ENCODE results near the gene OSBPL9. TPM values are rescaled to one million over a fixed set of nuclear protein-coding genes. Genes with fewer than 3 reads are reported as not detected.
"Not testable (repeated sequence)": the region's sequence is repeated elsewhere in the genome, so short reads cannot be mapped to it uniquely, and the experiment has no call there.

The OSBPL9 gene
- total RNA-seq, 1 experiment from 2014 or later: 169 TPM

GRCh38 chr1:51768971-51769588 lies 152.2 kb downstream of the OSBPL9 start:
- in situ Hi-C loops (cut with HindIII; ENCODE audit: low pct_unique_long_range_greater_than_20kb, low sequenced_read_pairs): no loop called here
- peak; percentile 74 for DNase-seq (ENCODE audit: low read depth, low spot score)

- DNase-seq (ENCODE audit: low read depth, low spot score): no peak
- in situ Hi-C loops (cut with HindIII; ENCODE audit: low pct_unique_long_range_greater_than_20kb, low sequenced_read_pairs): no loop called here
Observed at GRCh38 chr1:51776408-51776807, 159.5 kb downstream of the OSBPL9 start.

- DNase-seq (ENCODE audit: low read depth, low spot score): no peak
- in situ Hi-C loops (cut with HindIII; ENCODE audit: low pct_unique_long_range_greater_than_20kb, low sequenced_read_pairs): no loop called here
Observed at GRCh38 chr1:51780927-51781326, 164.0 kb downstream of the OSBPL9 start.

GRCh38 chr1:51784997-51785421 lies 168.1 kb downstream of the OSBPL9 start:
- in situ Hi-C loops (cut with HindIII; ENCODE audit: low pct_unique_long_range_greater_than_20kb, low sequenced_read_pairs): no loop called here
- peak; percentile 94 for DNase-seq (ENCODE audit: low read depth, low spot score)

GRCh38 chr1:51788938-51789337 lies 172.0 kb downstream of the OSBPL9 start:
- no peak for DNase-seq (ENCODE audit: low read depth, low spot score)
- in situ Hi-C loops (cut with HindIII; ENCODE audit: low pct_unique_long_range_greater_than_20kb, low sequenced_read_pairs): no loop called here

GRCh38 chr1:51789342-51789741 lies 172.4 kb downstream of the OSBPL9 start:
- in situ Hi-C loops (cut with HindIII; ENCODE audit: low pct_unique_long_range_greater_than_20kb, low sequenced_read_pairs): no loop called here
- no peak for DNase-seq (ENCODE audit: low read depth, low spot score)

- in situ Hi-C loops (cut with HindIII; ENCODE audit: low pct_unique_long_range_greater_than_20kb, low sequenced_read_pairs): no loop called here
- no peak for DNase-seq (ENCODE audit: low read depth, low spot score)
Observed at GRCh38 chr1:51790385-51790784, 173.5 kb downstream of the OSBPL9 start.

GRCh38 chr1:51791888-51792287 lies 175.0 kb downstream of the OSBPL9 start:
- in situ Hi-C loops (cut with HindIII; ENCODE audit: low pct_unique_long_range_greater_than_20kb, low sequenced_read_pairs): no loop called here

GRCh38 chr1:51792864-51793263 lies 176.0 kb downstream of the OSBPL9 start:
- peak; percentile 11 for DNase-seq (ENCODE audit: low read depth, low spot score)
- in situ Hi-C loops (cut with HindIII; ENCODE audit: low pct_unique_long_range_greater_than_20kb, low sequenced_read_pairs): no loop called here

More at GRCh38 chr1:51791888-51792287, 175.0 kb downstream of the OSBPL9 start:
- no peak for DNase-seq (ENCODE audit: low read depth, low spot score)

- no peak for DNase-seq (ENCODE audit: low read depth, low spot score)
- in situ Hi-C loops (cut with HindIII; ENCODE audit: low pct_unique_long_range_greater_than_20kb, low sequenced_read_pairs): no loop called here
Observed at GRCh38 chr1:51794260-51794659, 177.4 kb downstream of the OSBPL9 start.

- in situ Hi-C loops (cut with HindIII; ENCODE audit: low pct_unique_long_range_greater_than_20kb, low sequenced_read_pairs): no loop called here
- DNase-seq (ENCODE audit: low read depth, low spot score): no peak
Observed at GRCh38 chr1:51794868-51795267, 178.0 kb downstream of the OSBPL9 start.

GRCh38 chr1:51799372-51799771 lies 182.5 kb downstream of the OSBPL9 start:
- in situ Hi-C loops (cut with HindIII; ENCODE audit: low pct_unique_long_range_greater_than_20kb, low sequenced_read_pairs): no loop called here
- DNase-seq (ENCODE audit: low read depth, low spot score): no peak

- DNase-seq (ENCODE audit: low read depth, low spot score): no peak
- in situ Hi-C loops (cut with HindIII; ENCODE audit: low pct_unique_long_range_greater_than_20kb, low sequenced_read_pairs): no loop called here
Observed at GRCh38 chr1:51814513-51814912, 197.6 kb downstream of the OSBPL9 start.

- DNase-seq (ENCODE audit: low read depth, low spot score): no peak
- in situ Hi-C loops (cut with HindIII; ENCODE audit: low pct_unique_long_range_greater_than_20kb, low sequenced_read_pairs): no loop called here
Observed at GRCh38 chr1:51818487-51818886, 201.6 kb downstream of the OSBPL9 start.

- DNase-seq (ENCODE audit: low read depth, low spot score); in situ Hi-C loops (cut with HindIII; ENCODE audit: low pct_unique_long_range_greater_than_20kb, low sequenced_read_pairs): not testable (repeated sequence)
Observed at GRCh38 chr1:51819021-51819420, 202.1 kb downstream of the OSBPL9 start.

- DNase-seq (ENCODE audit: low read depth, low spot score): no peak
- in situ Hi-C loops (cut with HindIII; ENCODE audit: low pct_unique_long_range_greater_than_20kb, low sequenced_read_pairs): no loop called here
Observed at GRCh38 chr1:51819810-51820209, 202.9 kb downstream of the OSBPL9 start.

- DNase-seq (ENCODE audit: low read depth, low spot score): no peak
- in situ Hi-C loops (cut with HindIII; ENCODE audit: low pct_unique_long_range_greater_than_20kb, low sequenced_read_pairs): no loop called here
Observed at GRCh38 chr1:51829058-51829457, 212.2 kb downstream of the OSBPL9 start.

- in situ Hi-C loops (cut with HindIII; ENCODE audit: low pct_unique_long_range_greater_than_20kb, low sequenced_read_pairs): no loop called here
- no peak for DNase-seq (ENCODE audit: low read depth, low spot score)
Observed at GRCh38 chr1:51833700-51834099, 216.8 kb downstream of the OSBPL9 start.

- in situ Hi-C loops (cut with HindIII; ENCODE audit: low pct_unique_long_range_greater_than_20kb, low sequenced_read_pairs): no loop called here
- no peak for DNase-seq (ENCODE audit: low read depth, low spot score)
Observed at GRCh38 chr1:51837243-51837642, 220.4 kb downstream of the OSBPL9 start.
